WTC11 (cell line): ENCODE results near the gene SLIT3. TPM values are rescaled to one million over a fixed set of nuclear protein-coding genes. Genes with fewer than 3 reads are reported as not detected.

Experiments
- ATAC-seq: fragments of 200-7000 bp; cut with Tn5 transposase; 2 replicates; pipeline ENCODE4 v1.10.0; 2021; ENCODE audit warnings: mild to moderate bottlenecking, moderate library complexity
- CTCF ChIA-PET: fragments of 300-600 bp; sonication (Branson Sonifier 250); formaldehyde crosslinking; loops from one replicate; lab custom pipeline; 2021; ENCODE audit warnings: antibody characterized with exemption; lab: Charles Lee
- POLR2A ChIA-PET: fragments of 350-600 bp; sonication (Branson Sonifier 250); formaldehyde crosslinking; loops from one replicate; lab custom pipeline; 2021; ENCODE audit warnings: antibody characterized with exemption; lab: Charles Lee
- DNase-seq: peaks from one replicate; pipeline ENCODE4 v3.0.0; 2021; ENCODE audit warnings: low spot score
- H3K27ac Mint-ChIP-seq: 2 replicates; pipeline ENCODE4 v1.8.0; 2021; ENCODE audit warnings: mixed read lengths
- H3K27me3 Mint-ChIP-seq: 2 replicates; pipeline ENCODE4 v1.8.0; 2021; ENCODE audit warnings: low read depth, mild to moderate bottlenecking, moderate library complexity, mixed read lengths
- H3K36me3 Mint-ChIP-seq: 2 replicates; pipeline ENCODE4 v1.8.0; 2021; ENCODE audit warnings: mixed read lengths
- H3K4me1 Mint-ChIP-seq: 2 replicates; pipeline ENCODE4 v1.8.0; 2022; ENCODE audit warnings: mixed read lengths
- H3K4me3 Mint-ChIP-seq: 2 replicates; pipeline ENCODE4 v1.8.0; 2021; ENCODE audit warnings: mild to moderate bottlenecking, moderate library complexity, mixed read lengths
- H3K9me3 Mint-ChIP-seq: 2 replicates; pipeline ENCODE4 v1.8.0; 2021; ENCODE audit warnings: mixed read lengths
- CREB1 ChIP-seq: sonication (generic); formaldehyde crosslinking; IDR thresholded peaks from 2 replicates; pipeline ENCODE4 v1.8.0; 2023; ENCODE audit warnings: mild to moderate bottlenecking, missing genetic modification reagents
- ESRRA ChIP-seq: sonication (generic); formaldehyde crosslinking; IDR thresholded peaks from 2 replicates; pipeline ENCODE4 v1.8.1; 2022; ENCODE audit warnings: mild to moderate bottlenecking, missing genetic modification reagents, borderline replicate concordance
- ETV6 ChIP-seq: sonication (generic); formaldehyde crosslinking; IDR thresholded peaks from 2 replicates; pipeline ENCODE4 v1.8.1; 2022; ENCODE audit warnings: mild to moderate bottlenecking, missing genetic modification reagents
- FOXP1 ChIP-seq: sonication (generic); formaldehyde crosslinking; IDR thresholded peaks from 2 replicates; pipeline ENCODE4 v1.8.0; 2022; ENCODE audit warnings: missing genetic modification reagents, mild to moderate bottlenecking, moderate library complexity, borderline replicate concordance
- GRHL2 ChIP-seq: fragments of 250-450 bp; sonication (Bioruptor Pico); IDR thresholded peaks from 2 replicates; pipeline ENCODE4 v1.8.0; 2022; ENCODE audit warnings: mild to moderate bottlenecking, moderate library complexity; ENCODE audit not compliant: insufficient replicate concordance, severe bottlenecking
- JAZF1 ChIP-seq: fragments of 250-450 bp; sonication (Bioruptor Pico); IDR thresholded peaks from 2 replicates; pipeline ENCODE4 v1.9.0; 2021; ENCODE audit warnings: moderate library complexity, mild to moderate bottlenecking, inconsistent platforms
- KAT7 ChIP-seq: sonication (generic); formaldehyde crosslinking; IDR thresholded peaks from 2 replicates; pipeline ENCODE4 v1.8.1; 2023; ENCODE audit warnings: missing genetic modification reagents, mild to moderate bottlenecking, borderline replicate concordance
- OVOL2 ChIP-seq: fragments of 250-450 bp; sonication (Bioruptor Pico); IDR thresholded peaks from 2 replicates; pipeline ENCODE4 v1.9.0; 2021; ENCODE audit warnings: mild to moderate bottlenecking, borderline replicate concordance
- PRRX2 ChIP-seq: fragments of 250-450 bp; sonication (Bioruptor Pico); IDR thresholded peaks from 2 replicates; pipeline ENCODE4 v1.8.0; 2021; ENCODE audit warnings: mild to moderate bottlenecking
- RELA ChIP-seq: sonication (generic); formaldehyde crosslinking; IDR thresholded peaks from 2 replicates; pipeline ENCODE4 v1.8.1; 2022; ENCODE audit warnings: missing genetic modification reagents, mild to moderate bottlenecking, borderline replicate concordance
- TCF7 ChIP-seq: sonication (generic); formaldehyde crosslinking; IDR thresholded peaks from 2 replicates; pipeline ENCODE4 v1.8.0; 2022; ENCODE audit warnings: mild to moderate bottlenecking, low read depth, missing genetic modification reagents, moderate library complexity
- TEAD4 ChIP-seq: sonication (generic); formaldehyde crosslinking; IDR thresholded peaks from 2 replicates; pipeline ENCODE4 v1.8.0; 2022; ENCODE audit warnings: mild to moderate bottlenecking, missing genetic modification reagents
- ZNF138 ChIP-seq: sonication (generic); formaldehyde crosslinking; conservative IDR thresholded peaks from 2 replicates; pipeline ENCODE4 v1.8.1; 2022; ENCODE audit warnings: mild to moderate bottlenecking, moderate library complexity, missing genetic modification reagents
- ZNF317 ChIP-seq: sonication (generic); formaldehyde crosslinking; IDR thresholded peaks from 2 replicates; pipeline ENCODE4 v1.8.1; 2023; ENCODE audit warnings: low read depth, mild to moderate bottlenecking, moderate library complexity, missing genetic modification reagents, borderline replicate concordance
- total RNA-seq: library from RNA; stranded (reverse); gene quantifications from 3 replicates; pipeline ENCODE4 v1.2.3, GENCODE V29; 2021
- TF ChIP-seq, protein P1 (sequence below): sonication (generic); formaldehyde crosslinking; IDR thresholded peaks from 2 replicates; pipeline ENCODE4 v1.8.1; 2023; ENCODE audit warnings: mild to moderate bottlenecking, moderate library complexity, missing genetic modification reagents
- TF ChIP-seq, protein P2 (sequence below): sonication (generic); formaldehyde crosslinking; IDR thresholded peaks from 2 replicates; pipeline ENCODE4 v1.8.1; 2022; ENCODE audit warnings: missing genetic modification reagents, borderline replicate concordance
- TF ChIP-seq, protein P3 (sequence below): fragments of 250-450 bp; sonication (Bioruptor Pico); IDR thresholded peaks from 2 replicates; pipeline ENCODE4 v1.9.0; 2021; ENCODE audit warnings: mild to moderate bottlenecking, borderline replicate concordance
- TF ChIP-seq, protein P4 (sequence below): fragments of 250-450 bp; sonication (Bioruptor Pico); conservative IDR thresholded peaks from 2 replicates; pipeline ENCODE4 v1.9.0; 2021; ENCODE audit warnings: mild to moderate bottlenecking
- TF ChIP-seq, protein P5 (sequence below): fragments of 250-450 bp; sonication (Bioruptor Pico); IDR thresholded peaks from 2 replicates; pipeline ENCODE4 v1.8.0; 2021; ENCODE audit warnings: mild to moderate bottlenecking
- TF ChIP-seq, protein P6 (sequence below): fragments of 250-450 bp; sonication (Bioruptor Pico); IDR thresholded peaks from 2 replicates; pipeline ENCODE4 v1.9.0; 2021; ENCODE audit warnings: moderate library complexity, mild to moderate bottlenecking, inconsistent platforms, borderline replicate concordance

The SLIT3 gene
- total RNA-seq, 1 experiment from 2014 or later, result 1.9 TPM

DNA sequence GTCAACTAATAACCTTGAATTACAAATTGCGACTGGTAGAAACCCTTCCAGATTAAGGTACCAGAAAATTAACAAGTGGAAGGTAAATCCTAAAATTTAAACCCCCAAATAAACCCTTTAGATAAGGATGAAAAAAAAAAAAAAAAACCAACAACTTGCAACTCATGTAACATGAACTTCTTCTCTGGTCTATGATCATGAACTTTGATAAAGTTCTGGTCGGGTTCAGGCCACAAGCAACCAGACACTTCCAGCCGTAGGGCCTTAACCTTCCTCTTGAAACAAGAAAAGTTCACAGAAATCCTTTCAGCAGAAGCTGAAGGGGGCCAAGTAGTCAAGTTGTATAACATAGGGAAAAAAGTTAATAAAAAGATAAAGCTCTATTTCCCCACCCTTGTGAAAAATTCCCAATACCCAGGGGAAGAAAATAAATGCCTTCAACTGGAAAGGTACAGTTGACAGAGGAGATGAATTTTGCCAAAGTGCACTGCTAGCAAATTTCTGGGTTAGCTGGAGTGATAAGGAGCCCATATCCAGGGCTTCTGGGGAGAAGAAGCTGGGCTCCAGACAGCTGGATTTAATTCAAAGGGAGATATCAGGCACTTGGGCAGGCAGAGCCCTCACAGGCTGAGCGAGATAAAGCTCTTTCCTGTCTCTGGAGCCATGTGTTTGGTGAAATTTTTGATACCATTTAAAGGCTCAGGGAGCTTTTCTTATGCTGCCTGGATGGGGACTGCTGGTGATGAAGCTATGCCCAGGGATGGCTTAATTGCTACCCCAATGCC lies 487.6 kb downstream of the SLIT3 start (continued):
- no peak for TF ChIP-seq OVOL2 (CRISPR knock-in tag)
- TF ChIP-seq, protein P1, sequence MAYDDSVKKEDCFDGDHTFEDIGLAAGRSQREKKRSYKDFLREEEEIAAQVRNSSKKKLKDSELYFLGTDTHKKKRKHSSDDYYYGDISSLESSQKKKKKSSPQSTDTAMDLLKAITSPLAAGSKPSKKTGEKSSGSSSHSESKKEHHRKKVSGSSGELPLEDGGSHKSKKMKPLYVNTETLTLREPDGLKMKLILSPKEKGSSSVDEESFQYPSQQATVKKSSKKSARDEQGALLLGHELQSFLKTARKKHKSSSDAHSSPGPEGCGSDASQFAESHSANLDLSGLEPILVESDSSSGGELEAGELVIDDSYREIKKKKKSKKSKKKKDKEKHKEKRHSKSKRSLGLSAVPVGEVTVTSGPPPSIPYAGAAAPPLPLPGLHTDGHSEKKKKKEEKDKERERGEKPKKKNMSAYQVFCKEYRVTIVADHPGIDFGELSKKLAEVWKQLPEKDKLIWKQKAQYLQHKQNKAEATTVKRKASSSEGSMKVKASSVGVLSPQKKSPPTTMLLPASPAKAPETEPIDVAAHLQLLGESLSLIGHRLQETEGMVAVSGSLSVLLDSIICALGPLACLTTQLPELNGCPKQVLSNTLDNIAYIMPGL (CRISPR knock-in tag), result no peak
- no peak for TF ChIP-seq GRHL2 (CRISPR knock-in tag)
- no peak for TF ChIP-seq CREB1 (CRISPR knock-in tag)
- TF ChIP-seq PRRX2 (CRISPR knock-in tag), result no peak
- TF ChIP-seq, all 79 proteins: peak for 0

DNA sequence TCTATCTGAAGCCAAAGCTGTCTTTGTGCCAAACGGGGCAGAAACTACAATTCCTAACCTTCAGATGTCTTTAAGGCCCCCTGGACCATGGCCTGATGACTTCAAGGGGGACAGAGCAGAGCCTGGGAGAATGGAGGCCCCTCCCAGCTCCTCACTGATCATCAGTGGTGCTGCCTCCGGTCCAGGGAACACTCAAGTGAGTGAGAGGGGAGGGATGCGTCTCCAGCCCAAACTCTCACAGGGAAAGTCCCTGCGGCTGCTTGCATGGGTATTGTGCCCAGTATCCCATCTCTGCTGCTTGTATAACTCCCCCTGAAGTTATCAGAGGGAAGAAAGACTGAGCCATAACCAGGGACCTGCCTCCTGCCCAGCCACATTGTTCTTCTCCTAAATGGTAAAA lies 490.3 kb downstream of the SLIT3 start:
- Mint-ChIP-seq H3K4me1 (no peaks in the 10 kb centered on the region), H3K27ac (no peak overlapping the region), H3K27me3 (0 out of 2 replicates have a peak, but pooled peaks cover 2% of the 10 kb centered on the region), H3K4me3 (no peak overlapping the region), H3K9me3 (no peaks in the 10 kb centered on the region), H3K36me3 (no peaks in the 10 kb centered on the region)
- POLR2A ChIA-PET, result no interaction called here
- DNase-seq (no peak), ATAC-seq (no peak)
- CTCF ChIA-PET, result no interaction called here
- TF ChIP-seq ESRRA (CRISPR knock-in tag), result no peak
- TF ChIP-seq, protein P2, sequence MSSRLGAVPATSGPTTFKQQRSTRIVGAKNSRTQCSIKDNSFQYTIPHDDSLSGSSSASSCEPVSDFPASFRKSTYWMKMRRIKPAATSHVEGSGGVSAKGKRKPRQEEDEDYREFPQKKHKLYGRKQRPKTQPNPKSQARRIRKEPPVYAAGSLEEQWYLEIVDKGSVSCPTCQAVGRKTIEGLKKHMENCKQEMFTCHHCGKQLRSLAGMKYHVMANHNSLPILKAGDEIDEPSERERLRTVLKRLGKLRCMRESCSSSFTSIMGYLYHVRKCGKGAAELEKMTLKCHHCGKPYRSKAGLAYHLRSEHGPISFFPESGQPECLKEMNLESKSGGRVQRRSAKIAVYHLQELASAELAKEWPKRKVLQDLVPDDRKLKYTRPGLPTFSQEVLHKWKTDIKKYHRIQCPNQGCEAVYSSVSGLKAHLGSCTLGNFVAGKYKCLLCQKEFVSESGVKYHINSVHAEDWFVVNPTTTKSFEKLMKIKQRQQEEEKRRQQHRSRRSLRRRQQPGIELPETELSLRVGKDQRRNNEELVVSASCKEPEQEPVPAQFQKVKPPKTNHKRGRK, result no peak
- no peak for TF ChIP-seq FOXP1
- TF ChIP-seq, protein P3, sequence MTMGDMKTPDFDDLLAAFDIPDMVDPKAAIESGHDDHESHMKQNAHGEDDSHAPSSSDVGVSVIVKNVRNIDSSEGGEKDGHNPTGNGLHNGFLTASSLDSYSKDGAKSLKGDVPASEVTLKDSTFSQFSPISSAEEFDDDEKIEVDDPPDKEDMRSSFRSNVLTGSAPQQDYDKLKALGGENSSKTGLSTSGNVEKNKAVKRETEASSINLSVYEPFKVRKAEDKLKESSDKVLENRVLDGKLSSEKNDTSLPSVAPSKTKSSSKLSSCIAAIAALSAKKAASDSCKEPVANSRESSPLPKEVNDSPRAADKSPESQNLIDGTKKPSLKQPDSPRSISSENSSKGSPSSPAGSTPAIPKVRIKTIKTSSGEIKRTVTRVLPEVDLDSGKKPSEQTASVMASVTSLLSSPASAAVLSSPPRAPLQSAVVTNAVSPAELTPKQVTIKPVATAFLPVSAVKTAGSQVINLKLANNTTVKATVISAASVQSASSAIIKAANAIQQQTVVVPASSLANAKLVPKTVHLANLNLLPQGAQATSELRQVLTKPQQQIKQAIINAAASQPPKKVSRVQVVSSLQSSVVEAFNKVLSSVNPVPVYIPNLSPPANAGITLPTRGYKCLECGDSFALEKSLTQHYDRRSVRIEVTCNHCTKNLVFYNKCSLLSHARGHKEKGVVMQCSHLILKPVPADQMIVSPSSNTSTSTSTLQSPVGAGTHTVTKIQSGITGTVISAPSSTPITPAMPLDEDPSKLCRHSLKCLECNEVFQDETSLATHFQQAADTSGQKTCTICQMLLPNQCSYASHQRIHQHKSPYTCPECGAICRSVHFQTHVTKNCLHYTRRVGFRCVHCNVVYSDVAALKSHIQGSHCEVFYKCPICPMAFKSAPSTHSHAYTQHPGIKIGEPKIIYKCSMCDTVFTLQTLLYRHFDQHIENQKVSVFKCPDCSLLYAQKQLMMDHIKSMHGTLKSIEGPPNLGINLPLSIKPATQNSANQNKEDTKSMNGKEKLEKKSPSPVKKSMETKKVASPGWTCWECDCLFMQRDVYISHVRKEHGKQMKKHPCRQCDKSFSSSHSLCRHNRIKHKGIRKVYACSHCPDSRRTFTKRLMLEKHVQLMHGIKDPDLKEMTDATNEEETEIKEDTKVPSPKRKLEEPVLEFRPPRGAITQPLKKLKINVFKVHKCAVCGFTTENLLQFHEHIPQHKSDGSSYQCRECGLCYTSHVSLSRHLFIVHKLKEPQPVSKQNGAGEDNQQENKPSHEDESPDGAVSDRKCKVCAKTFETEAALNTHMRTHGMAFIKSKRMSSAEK (CRISPR knock-in tag), result no peak
- no peak for TF ChIP-seq RELA (CRISPR knock-in tag)
- TF ChIP-seq ZNF317 (CRISPR knock-in tag), result no peak
- no peak for TF ChIP-seq JAZF1 (CRISPR knock-in tag)
- TF ChIP-seq TCF7 (CRISPR knock-in tag), result no peak
- TF ChIP-seq, protein P4, sequence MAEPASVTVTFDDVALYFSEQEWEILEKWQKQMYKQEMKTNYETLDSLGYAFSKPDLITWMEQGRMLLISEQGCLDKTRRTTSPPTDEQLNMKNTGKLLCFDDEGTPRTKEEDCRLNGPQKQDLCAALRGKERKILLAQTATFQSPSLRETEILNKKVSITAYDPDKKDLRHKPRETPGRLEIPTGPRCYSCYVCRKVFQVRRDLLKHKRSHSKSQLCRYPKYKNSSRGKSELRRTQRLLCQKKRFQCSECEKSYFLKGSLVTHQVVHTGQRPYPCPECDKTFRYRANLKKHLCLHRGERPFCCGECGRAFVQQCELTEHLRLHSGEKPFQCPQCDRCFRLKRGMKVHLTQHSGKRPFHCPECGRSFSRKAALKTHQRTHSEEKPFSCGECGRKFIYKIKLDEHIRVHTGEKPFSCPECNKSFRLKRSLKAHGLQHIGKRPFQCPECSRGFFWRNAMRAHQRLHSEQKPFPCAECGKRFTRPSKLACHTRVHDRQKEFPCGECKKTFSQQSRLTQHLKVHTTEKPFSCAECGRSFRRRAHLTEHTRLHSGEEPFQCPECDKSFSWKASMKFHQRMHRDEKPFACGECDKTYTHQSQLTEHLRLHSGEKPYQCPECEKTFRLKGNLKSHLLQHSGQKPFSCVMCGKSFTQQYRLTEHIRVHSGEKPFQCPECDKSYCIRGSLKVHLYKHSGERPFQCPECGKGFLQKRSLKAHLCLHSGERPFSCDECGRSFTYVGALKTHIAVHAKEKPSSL (CRISPR knock-in tag), result no peak
- TF ChIP-seq, protein P5, sequence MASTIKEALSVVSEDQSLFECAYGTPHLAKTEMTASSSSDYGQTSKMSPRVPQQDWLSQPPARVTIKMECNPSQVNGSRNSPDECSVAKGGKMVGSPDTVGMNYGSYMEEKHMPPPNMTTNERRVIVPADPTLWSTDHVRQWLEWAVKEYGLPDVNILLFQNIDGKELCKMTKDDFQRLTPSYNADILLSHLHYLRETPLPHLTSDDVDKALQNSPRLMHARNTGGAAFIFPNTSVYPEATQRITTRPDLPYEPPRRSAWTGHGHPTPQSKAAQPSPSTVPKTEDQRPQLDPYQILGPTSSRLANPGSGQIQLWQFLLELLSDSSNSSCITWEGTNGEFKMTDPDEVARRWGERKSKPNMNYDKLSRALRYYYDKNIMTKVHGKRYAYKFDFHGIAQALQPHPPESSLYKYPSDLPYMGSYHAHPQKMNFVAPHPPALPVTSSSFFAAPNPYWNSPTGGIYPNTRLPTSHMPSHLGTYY, result no peak
- TF ChIP-seq OVOL2 (CRISPR knock-in tag), result no peak
- TF ChIP-seq KAT7 (CRISPR knock-in tag), result no peak
- no peak for TF ChIP-seq TEAD4 (CRISPR knock-in tag)
- TF ChIP-seq PRRX2 (CRISPR knock-in tag), result no peak
- TF ChIP-seq ZNF138 (CRISPR knock-in tag), result no peak
- TF ChIP-seq ETV6, result no peak
- TF ChIP-seq, protein P6, sequence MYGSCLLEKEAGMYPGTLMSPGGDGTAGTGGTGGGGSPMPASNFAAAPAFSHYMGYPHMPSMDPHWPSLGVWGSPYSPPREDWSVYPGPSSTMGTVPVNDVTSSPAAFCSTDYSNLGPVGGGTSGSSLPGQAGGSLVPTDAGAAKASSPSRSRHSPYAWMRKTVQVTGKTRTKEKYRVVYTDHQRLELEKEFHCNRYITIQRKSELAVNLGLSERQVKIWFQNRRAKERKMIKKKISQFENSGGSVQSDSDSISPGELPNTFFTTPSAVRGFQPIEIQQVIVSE (CRISPR knock-in tag), result no peak
